ENCODE measurements around the gene NUDT15. TPM values are rescaled to one million over a fixed set of nuclear protein-coding genes. Genes with fewer than 3 reads are reported as not detected.
"Not testable (repeated sequence)": the region's sequence is repeated elsewhere in the genome, so short reads cannot be mapped to it uniquely, and the experiment has no call there.

NUDT15 gene
- total RNA-seq, 6 experiments from 2014 or later: 5.1 to 7.6 (median 6.3) TPM

DNA sequence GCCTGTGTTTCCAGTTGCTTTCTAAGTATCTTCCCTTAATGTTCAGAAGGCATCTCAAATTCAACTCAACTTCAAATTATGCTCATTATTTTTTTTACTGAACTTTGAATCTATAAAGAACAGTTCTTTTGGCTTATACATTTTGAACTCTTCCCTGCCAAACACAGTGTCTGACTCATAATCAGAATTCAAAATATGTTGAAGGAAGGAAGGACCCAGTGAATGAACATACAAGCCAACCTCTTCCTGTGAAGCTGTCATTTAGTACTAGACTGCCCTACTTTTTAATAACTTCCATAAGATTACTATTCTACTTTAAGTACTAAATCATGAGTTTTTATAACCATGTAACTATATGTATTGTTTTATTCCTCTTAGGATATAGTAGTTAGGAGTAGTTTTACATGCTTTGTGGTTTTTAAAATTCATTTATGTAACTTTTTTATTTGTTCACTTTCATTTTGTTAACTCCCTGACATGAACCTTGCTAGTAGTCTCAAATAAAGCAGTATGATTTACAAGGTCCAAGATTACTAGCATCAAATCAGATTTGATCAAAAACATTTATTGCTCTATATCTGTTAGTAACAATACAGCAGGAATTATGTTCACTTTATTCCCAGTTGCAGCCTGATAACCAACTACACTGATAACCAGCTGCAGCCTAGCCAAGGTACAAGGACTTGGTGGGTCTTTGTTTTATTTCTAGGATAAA lies 6.4 kb downstream of the NUDT15 start:
- TF ChIP-seq, protein P1, sequence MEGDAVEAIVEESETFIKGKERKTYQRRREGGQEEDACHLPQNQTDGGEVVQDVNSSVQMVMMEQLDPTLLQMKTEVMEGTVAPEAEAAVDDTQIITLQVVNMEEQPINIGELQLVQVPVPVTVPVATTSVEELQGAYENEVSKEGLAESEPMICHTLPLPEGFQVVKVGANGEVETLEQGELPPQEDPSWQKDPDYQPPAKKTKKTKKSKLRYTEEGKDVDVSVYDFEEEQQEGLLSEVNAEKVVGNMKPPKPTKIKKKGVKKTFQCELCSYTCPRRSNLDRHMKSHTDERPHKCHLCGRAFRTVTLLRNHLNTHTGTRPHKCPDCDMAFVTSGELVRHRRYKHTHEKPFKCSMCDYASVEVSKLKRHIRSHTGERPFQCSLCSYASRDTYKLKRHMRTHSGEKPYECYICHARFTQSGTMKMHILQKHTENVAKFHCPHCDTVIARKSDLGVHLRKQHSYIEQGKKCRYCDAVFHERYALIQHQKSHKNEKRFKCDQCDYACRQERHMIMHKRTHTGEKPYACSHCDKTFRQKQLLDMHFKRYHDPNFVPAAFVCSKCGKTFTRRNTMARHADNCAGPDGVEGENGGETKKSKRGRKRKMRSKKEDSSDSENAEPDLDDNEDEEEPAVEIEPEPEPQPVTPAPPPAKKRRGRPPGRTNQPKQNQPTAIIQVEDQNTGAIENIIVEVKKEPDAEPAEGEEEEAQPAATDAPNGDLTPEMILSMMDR (IDR thresholded peaks at IDR 0.05): no peak
- no peak for TF ChIP-seq POLR2A (IDR thresholded peaks at IDR 0.05)
- H3K4me1 ChIP-seq: no peaks in the 10 kb centered on the region
- intact Hi-C loops (cut with DNase I): no loop called here
- ATAC-seq (no peak), DNase-seq (no peak)
- H3K27ac ChIP-seq: no peak overlapping the region
- no peak overlapping the region for H3K4me3 ChIP-seq
- no peaks in the 10 kb centered on the region for H3K27me3 ChIP-seq
- peaks cover 0 to 7% (median 0%) of the 10 kb centered on the region in 4 donors for H3K36me3 ChIP-seq
- H3K9me3 ChIP-seq: no peaks in the 10 kb centered on the region

DNA sequence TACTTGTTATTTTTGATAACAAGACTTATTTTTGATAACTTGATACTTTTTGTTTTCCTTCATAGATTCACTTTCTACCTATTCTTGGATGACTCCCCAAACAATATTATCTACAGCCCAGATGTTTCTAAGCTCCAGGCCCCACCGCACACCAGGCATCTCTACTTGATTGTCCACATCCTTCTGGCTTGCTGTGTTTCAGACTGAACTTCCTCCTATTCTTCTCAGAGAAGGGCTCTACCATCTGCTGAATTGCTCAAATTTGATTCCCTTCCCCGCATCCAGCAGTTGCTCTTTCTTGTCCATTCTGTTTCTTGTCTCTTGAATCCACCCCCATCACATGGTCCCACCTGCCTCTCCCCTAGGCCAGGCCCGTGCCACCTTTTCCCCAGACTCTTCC lies 13.0 kb downstream of the NUDT15 start:
- WGBS (ENCODE audit: insufficient coverage, low coverage, low lambda C conversion rate, missing lambda C conversion rate): 76% methylated on average over 3 of the region's 3 CpGs
- TF ChIP-seq POLR2A (IDR thresholded peaks at IDR 0.05): no peak

GRCh38 chr13:48054601-48055000 lies 17.1 kb downstream of the NUDT15 start:
- H3K4me3 ChIP-seq: no peak overlapping the region
- H3K4me1 ChIP-seq: peaks cover 0 to under 1% (median 0%) of the 10 kb centered on the region in 4 donors
- ATAC-seq (no peak), DNase-seq (no peak)
- TF ChIP-seq, protein P1 (IDR thresholded peaks at IDR 0.05): no peak
- no peak for TF ChIP-seq POLR2A (IDR thresholded peaks at IDR 0.05)
- intact Hi-C loops (cut with DNase I): no loop called here
- peaks cover 0 to 8% (median 0%) of the 10 kb centered on the region in 4 donors for H3K36me3 ChIP-seq
- H3K27me3 ChIP-seq: no peaks in the 10 kb centered on the region
- no peak overlapping the region for H3K27ac ChIP-seq
- H3K9me3 ChIP-seq: no peaks in the 10 kb centered on the region
- WGBS (ENCODE audit: insufficient coverage, low coverage, low lambda C conversion rate, missing lambda C conversion rate): 96% methylated on average over 6 of the region's 6 CpGs

More for the DNA sequence above, 13.0 kb downstream of the NUDT15 start:
- Histone ChIP-seq H3K27me3 (no peaks in the 10 kb centered on the region), H3K4me1 (no peaks in the 10 kb centered on the region), H3K36me3 (peaks cover 0 to 8% (median 0%) of the 10 kb centered on the region in 4 donors), H3K9me3 (no peaks in the 10 kb centered on the region), H3K4me3 (no peak overlapping the region), H3K27ac (no peak overlapping the region)
- ATAC-seq (no peak), DNase-seq (no peak)
- intact Hi-C loops (cut with DNase I): no loop called here

DNA sequence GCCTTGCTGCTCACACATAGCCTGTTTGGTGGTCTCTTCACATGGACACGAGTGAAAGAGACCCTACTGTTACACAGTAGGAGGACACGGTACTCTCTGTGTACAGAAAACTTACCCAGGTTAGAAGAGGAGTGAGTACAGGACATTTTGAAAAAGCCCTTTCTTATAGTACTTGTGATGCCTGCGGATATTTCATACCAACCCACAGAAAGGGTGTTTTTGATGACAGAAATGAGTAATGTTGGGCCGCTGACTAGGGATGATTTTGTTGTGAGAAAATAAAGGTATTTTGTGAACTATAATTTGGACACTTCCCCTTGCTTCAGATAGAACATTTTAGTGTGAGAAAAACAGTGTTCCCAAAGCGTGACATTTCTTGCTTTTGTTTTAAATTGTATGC lies 18.2 kb downstream of the NUDT15 start:
- Histone ChIP-seq H3K4me1 (peaks cover 0 to 4% (median 0%) of the 10 kb centered on the region in 4 donors), H3K27ac (no peak overlapping the region), H3K27me3 (no peaks in the 10 kb centered on the region), H3K36me3 (peaks cover 0 to 8% (median 0%) of the 10 kb centered on the region in 4 donors), H3K4me3 (no peak overlapping the region), H3K9me3 (no peaks in the 10 kb centered on the region)
- no peak for ATAC-seq
- WGBS (ENCODE audit: insufficient coverage, low coverage, low lambda C conversion rate, missing lambda C conversion rate): 95% methylated on average over 4 of the region's 5 CpGs
- intact Hi-C loops (cut with DNase I): no loop called here
- TF ChIP-seq, protein P1 (IDR thresholded peaks at IDR 0.05): no peak
- no peak for TF ChIP-seq POLR2A (IDR thresholded peaks at IDR 0.05)
- DNase-seq: no peak

DNA sequence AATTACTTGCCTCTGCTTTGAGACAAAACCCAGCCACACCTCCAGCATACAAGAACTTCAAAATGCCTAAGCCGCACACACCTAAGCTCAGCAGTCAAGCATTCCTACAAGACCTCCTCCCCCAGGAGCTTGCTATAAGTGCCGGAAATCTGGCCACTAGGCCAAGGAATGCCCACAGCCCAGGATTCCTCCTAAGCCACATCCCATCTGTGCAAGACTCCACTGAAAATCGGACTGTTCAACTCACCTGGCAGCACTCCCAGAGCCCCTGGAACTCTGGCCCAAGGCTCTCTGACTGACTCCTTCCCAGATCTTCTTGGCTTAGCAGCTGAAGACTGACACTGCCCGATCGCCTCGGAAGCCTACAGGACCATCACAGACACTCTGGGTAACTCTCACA lies 21.0 kb downstream of the NUDT15 start:
- H3K27me3 ChIP-seq; H3K4me3 ChIP-seq; H3K9me3 ChIP-seq; DNase-seq; ATAC-seq; H3K4me1 ChIP-seq; intact Hi-C loops (cut with DNase I); H3K27ac ChIP-seq; H3K36me3 ChIP-seq: not testable (repeated sequence)
- 100% methylated on average over 2 of the region's 6 CpGs for WGBS (ENCODE audit: insufficient coverage, low coverage, low lambda C conversion rate, missing lambda C conversion rate)

- H3K27ac ChIP-seq; ATAC-seq; H3K9me3 ChIP-seq; H3K4me3 ChIP-seq; intact Hi-C loops (cut with DNase I); H3K36me3 ChIP-seq; H3K4me1 ChIP-seq; H3K27me3 ChIP-seq: not testable (repeated sequence)
- WGBS (ENCODE audit: insufficient coverage, low coverage, low lambda C conversion rate, missing lambda C conversion rate): 16% methylated on average over 5 of the region's 5 CpGs
- DNase-seq: peak in 1 of 3 donors; percentile 48
These were observed 22.4 kb downstream of the NUDT15 start for GRCh38 chr13:48059951-48060350.
